Skin epidermis (tissue), 12 donors: ENCODE data around the gene DACH1.
"Not testable (repeated sequence)": the region's sequence is repeated elsewhere in the genome, so short reads cannot be mapped to it uniquely, and the experiment has no call there.

Source experiments
- H3K27ac ChIP-seq, 21 experiments: fragments of 200-600 bp; sonication (generic) in 11 of 21; one replicate each; pipeline ENCODE4 v1.5.0; 2020; ENCODE audit warnings: mild to moderate bottlenecking in 3 of 21, inconsistent platforms in 2 of 21, moderate library complexity in 2 of 21
- H3K4me3 ChIP-seq, 7 experiments: fragments of 200-600 bp; sonication (generic) in 2 of 7; one replicate each; pipeline ENCODE4 v1.5.0; 2020; ENCODE audit warnings: inconsistent platforms in 2 of 7, mild to moderate bottlenecking in 2 of 7, moderate library complexity in 1 of 7

The DACH1 gene

DNA sequence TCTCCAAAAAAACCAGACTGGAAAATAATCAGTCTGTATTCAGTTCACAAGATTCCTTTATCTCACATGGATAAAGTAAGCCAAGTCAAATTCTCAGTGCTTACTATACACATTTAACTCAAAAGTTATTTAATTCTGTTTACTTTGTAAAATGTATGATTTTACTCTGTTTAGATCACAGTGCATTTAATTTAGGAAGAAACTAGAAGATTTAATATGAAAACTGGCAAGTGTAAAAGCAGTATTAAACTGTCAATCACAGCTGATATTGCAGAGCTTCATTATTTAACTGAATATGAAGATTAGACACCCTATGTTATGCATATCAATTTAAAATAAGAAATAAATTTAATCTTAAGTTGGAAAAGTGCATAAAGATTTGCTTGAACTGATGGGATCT, 78.0 kb downstream of the DACH1 start:
- H3K27ac ChIP-seq: no peak overlapping the region
- H3K4me3 ChIP-seq: no peak overlapping the region

DNA sequence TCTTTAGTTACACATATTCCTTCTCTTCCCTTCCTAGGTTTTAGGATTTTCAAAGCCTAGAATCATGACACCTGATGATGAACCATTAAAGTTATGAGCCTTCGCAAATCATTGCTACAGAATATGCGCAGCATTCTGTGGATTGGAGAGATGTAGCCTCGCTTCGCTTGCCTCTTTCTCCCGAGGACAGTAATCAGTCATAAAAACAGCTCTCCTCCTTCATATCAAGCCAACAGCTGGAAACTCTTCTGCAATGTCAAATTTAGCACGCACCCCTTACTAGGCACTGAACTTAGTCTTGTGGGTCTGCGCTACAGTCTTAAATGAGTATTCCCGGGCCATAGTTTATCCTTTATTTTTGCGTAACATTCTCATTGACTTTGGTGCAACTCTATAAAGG, 79.6 kb downstream of the DACH1 start:
- no peak overlapping the region for H3K27ac ChIP-seq
- no peak overlapping the region for H3K4me3 ChIP-seq

DNA sequence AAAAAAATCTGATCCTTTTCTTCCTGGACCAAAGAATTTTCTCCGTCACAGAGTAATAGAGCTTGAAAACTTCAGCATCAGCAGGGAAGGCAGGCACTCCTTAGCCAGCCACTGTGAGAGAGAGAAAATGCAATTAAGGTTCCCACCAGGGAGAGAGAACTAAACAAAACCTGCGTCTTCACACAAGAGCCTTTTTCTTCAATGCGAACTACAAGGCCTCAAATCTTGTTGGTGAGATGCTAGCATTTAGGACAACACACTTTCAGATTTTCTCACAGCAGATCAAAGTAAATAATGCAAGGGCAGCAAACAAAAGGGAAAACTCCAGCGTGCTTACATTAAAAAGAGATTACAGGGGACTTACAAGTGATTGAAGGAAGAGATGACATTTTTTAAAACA, 80.1 kb downstream of the DACH1 start:
- H3K27ac ChIP-seq: no peak overlapping the region
- no peak overlapping the region for H3K4me3 ChIP-seq

DNA sequence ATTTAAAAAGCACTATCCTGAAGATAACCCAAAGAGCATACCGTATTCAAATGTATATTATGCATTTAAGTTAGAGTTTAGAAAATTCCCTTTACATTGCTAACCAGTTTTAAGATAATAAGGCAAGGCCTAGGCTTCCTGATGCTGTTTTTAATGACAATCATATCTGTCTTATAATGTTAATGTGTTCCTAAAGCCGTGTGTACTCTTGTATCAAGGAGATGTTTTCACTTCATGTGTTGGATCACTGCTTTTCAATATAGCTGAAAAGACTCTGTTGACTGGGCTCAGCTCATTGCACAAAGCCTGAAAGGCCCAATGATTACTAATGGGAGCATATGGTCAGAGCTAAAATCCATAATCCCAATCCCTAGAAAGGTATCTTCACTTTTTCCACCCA, 81.6 kb downstream of the DACH1 start:
- no peak overlapping the region for H3K27ac ChIP-seq
- no peak overlapping the region for H3K4me3 ChIP-seq

DNA sequence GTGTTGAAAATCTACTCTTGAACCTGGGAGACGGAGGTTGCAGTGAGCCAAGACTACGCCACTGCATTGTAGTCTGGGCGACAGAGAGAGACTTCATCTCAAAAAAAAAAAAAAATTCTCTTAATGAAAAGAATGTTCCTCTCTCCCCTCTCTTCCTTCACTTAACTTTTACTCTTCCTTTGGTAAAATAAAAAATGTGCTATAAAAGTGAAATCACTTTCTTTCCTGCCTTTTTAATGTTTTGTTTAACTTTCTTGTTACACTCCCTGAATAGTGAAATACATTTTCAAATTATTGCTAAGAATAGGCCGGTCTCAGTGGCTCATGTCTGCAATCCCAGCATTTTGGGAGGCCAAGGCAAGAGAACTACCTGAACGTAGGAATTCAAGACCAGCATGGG, 86.5 kb downstream of the DACH1 start:
- H3K4me3 ChIP-seq: no peak overlapping the region
- H3K27ac ChIP-seq: no peak overlapping the region

DNA sequence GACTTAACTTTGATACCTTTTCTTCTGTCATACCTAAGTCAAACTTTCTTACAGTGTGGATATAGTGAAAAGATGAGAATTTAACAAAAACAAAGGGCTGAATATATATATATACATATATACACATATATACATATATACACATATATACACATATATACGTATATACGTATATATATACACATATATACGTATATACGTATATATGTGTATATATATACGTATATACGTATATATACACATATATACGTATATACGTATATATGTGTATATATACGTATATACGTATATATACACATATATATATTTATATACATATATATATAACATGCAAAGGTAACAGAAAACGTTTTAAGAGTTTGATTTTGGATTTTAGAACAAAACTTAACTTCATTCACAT, 88.0 kb downstream of the DACH1 start:
- H3K4me3 ChIP-seq, H3K27ac ChIP-seq: not testable (repeated sequence)

DNA sequence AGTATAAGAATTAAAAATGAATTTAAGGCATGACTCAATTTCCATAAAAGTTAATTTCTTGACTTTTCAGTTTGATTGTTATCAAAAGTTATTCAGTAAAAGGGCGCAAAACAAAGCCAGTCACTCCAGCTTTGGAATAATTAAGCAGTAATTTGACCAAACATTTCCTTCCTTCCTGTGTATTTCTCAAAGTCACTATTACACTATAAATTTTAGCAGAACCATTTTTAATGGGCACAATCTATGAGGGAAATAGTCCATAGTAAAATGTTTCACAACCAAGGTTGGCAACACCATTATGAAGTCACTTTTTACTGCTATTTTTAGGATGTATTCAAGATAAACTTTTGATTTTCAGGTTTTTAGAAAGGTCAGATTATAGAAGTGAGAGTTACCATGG, 91.0 kb downstream of the DACH1 start:
- Histone ChIP-seq H3K27ac (no peak overlapping the region), H3K4me3 (no peak overlapping the region)

DNA sequence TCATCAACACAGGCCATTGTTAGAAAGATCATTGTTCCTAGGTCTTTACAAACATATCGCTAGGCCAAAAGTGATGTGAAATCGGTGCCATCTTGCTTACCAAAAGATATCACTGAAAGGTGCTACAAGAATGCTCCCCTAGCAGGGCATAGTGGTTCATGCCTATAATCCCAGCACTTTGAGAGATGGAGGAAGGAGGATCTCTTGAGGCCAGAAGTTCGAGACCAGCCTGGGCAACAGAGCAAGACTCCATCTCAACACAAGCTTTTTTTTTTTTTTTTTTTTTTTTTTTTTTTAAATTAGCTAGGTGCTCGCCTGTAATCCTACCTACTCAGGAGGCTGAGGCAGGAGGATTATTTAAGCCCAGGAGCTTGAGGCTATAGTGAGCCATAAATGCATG, 92.1 kb downstream of the DACH1 start:
- Histone ChIP-seq H3K4me3 (no peak overlapping the region), H3K27ac (no peak overlapping the region)

DNA sequence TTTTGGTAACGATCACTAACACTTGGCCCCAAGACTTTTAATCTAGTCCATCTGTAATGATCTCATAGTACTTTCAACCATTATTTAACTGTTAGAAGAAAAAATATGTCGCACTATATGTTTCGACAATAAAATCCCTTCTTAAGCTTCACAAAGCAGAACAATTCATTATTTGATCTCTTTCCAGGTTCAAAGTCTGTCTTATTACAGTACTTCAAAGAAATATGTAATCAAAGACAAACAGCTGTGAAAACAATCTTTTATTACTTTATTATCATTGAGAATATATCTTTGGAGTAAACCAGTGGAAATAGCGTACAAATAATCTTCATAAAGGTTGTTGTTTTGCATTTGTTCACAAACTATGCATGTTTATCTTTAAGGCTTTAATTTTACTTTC, 93.5 kb downstream of the DACH1 start:
- Histone ChIP-seq H3K27ac (no peak overlapping the region), H3K4me3 (no peak overlapping the region)

DNA sequence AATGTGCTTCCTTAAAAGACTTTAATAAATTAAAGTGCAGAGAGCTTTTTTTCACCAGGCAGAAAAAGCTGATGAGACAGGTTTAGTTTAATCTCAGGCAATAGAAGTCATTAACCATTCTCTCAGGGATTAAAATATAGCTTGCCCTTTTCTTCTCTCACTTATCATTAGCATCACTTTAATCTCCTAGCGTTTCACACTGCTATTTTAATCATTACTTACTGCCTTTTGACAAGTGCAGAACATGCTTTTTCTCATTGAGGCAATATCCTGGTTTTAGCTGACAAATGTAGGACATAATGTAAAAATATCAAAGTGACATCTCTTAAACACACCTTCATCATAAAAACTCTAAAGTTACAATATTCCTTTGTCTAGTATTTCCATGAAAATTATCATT, 94.6 kb downstream of the DACH1 start:
- Histone ChIP-seq H3K27ac (no peak overlapping the region), H3K4me3 (no peak overlapping the region)

DNA sequence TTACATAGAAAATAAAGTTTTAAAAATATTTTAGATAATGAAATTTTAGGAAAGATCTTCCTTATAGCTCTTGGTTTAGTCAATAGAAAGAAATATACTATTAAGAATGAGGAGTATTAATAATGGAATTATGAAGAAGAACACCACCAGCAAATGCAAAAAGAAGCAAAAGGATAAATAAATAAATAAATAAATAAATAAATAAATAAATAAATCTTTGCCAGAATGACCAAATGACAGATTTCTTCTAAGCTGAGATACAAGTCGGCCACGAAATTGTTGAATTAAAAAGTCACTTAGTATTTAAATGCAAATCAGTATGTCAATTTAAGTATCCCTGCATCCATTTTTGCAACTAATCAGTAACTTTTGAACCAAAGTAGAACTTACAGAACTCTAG, 95.9 kb downstream of the DACH1 start:
- Histone ChIP-seq H3K4me3 (no peak overlapping the region), H3K27ac (no peak overlapping the region)

DNA sequence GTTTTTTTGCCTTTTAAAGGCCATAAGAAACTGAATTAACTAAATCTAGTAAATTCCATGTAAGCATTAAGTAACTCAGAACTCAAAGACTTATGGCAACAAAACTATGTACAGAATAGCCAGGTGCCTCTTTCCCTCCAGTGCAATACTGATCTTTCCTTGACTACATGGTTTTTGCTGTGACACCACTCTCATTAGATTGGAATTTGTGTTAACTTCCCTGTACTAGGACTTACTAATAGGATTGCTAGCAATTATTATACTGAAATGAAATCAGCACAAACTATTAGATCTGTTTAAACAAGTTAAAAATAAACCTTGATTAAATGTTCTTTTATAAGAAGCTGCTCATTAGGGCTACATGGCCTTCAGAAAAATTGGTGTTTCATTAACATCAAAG, 96.3 kb downstream of the DACH1 start:
- Histone ChIP-seq H3K27ac (no peak overlapping the region), H3K4me3 (no peak overlapping the region)

DNA sequence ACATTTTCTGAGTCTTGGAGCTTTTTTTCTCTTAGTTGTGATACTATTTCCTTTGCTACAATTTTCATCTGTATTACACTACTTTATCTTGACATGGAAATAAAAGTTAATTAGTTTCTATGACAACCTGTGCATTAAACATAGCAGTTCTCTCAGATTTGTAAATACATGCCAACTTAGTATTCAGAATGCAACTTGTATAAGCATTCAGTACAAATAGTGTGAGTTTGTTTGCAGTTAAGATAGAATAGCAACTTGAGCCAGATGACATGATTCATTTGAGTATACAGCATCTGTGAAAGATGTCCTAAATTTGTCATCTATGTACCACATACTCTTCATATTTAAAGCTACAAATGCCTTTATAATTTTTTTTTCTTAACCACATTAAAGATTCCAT, 98.1 kb downstream of the DACH1 start:
- Histone ChIP-seq H3K27ac (no peak overlapping the region), H3K4me3 (no peak overlapping the region)

DNA sequence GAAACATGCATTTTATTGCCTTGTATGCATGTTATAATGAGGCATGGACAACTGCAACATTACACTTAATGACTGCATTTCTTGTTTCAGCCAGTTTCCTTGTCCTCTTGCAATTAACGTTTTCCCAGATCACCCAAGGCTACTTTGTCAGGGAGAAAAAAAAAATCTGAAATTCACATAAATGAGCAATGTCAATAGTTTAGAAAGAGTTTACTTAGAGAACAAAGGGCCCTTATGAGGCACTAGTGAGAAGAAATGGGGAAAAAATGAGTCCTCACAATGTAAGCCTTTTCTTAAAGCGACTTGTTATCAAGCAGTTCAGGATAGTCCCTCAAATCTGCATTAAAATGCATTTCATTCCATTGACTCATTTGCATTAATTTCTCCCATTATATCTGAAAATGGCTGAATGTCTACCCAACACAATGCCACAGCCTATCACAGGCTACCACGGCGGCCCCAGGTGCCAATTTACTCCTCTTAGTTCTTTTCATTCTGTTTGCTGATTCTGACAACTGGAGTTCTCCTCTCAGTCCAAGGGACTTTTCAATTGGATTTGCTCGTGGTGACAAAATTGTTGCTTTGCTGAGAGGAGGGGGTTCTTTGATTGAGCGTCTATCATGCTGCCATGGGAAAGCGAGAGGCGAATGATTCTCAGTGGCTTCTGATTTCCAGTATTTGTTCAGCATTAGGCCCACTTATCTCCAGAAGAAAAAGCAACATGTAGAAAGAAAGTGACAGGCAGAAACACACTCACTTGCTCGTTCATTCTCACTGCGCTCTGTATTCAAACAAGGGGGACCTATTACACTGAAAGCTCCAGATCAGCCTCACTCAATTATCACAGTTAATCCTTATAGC, 107.1 kb downstream of the DACH1 start:
- no peak overlapping the region for H3K27ac ChIP-seq
- H3K4me3 ChIP-seq: no peak overlapping the region

DNA sequence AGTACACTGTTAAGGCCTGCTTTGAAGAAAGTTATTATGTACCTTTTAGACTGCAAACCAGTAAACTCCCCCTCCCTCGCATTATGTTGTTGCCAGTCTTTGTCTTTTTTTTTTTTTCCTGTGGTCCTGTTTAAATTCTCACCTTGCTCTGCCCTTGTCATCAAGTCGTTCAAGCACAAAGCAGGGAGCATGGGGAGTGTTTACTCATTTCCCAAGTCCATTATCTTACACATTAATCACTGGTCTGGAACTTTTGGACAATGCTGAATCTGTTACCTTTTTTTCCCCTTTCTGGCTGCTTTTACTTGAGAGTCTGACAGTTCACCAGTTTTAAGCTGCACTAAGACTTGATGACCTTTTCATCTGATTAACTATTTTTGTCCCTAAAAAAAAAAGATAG, 108.2 kb downstream of the DACH1 start:
- Histone ChIP-seq H3K27ac (no peak overlapping the region), H3K4me3 (no peak overlapping the region)

DNA sequence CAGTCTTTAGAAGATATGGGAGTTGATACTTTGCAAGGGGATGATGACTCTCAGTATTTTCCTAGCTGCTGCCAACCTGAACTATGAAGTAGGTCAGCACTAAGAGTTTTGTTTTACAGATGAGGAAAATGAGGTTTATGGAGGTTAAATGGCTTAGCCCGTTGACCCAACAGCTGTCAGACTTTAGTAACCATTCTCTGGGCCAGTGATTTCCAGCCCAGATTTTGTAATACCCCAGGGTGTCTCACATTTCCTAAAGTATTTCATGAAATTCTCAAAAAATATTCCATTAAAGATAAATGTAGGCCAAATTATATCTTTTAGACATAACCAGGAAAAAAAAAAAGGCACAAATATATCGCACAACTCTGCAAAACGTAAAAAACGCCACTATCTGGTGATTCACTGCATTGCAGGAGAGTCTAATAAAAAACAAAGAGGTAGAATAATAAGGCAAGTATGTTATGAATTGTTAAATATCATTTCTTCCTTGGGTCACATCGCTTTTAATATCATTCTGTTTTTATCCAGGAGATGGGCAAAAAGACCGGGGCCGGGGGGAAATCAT, 112.5 kb downstream of the DACH1 start:
- Histone ChIP-seq H3K27ac (no peak overlapping the region), H3K4me3 (no peak overlapping the region)

DNA sequence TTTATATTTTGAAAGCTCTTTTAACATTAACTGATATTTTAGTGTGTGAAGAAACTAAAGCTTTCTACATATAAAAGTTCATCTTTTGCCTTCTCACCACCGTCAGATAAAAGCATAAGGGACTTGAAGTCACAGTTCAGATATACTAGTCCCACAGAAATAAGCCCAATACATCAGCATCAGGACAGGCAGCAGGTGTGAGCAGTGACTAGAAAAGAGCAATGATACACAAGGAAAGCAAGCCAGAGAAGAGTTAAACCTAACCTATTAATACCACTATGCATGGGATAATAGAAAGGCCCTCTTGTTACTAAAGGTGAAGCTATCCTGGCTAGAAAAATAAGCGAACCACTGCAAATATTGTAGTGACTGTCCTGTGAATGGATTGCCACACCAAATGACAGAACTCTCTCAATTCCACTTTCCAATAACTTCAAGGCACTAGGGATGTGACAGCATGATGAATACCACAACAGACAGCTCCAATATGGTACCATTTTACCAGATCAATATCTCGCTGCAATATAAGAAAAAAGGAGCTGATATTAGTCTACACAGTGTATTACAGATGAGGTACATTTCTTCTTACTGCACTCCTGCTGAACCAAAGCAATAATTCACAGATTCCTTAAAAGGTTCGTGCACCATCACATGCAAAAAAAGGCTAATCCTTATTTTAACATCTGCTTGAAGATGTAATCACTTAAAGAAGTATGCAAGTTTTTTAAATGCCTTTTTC, 114.1 kb downstream of the DACH1 start:
- H3K27ac ChIP-seq: no peak overlapping the region
- no peak overlapping the region for H3K4me3 ChIP-seq

DNA sequence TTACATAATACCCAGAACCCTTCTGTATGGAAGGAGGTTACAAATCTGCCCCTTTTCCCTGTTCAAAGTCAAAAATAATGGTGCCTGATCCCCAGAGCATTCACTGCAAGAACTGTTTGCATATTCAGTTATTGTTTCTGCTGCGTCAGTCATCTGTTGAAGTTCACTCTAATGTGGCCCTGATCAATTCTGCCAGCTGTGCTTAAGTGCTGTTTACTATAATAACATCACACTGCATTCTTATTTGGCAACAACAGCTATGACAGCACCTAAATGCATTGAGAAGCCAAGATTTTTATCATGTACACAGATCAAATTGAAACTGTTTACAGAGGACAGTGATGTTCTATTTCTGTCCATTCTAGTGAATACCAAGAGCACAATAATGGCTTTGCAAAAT, 115.9 kb downstream of the DACH1 start:
- Histone ChIP-seq H3K4me3 (no peak overlapping the region), H3K27ac (no peak overlapping the region)

DNA sequence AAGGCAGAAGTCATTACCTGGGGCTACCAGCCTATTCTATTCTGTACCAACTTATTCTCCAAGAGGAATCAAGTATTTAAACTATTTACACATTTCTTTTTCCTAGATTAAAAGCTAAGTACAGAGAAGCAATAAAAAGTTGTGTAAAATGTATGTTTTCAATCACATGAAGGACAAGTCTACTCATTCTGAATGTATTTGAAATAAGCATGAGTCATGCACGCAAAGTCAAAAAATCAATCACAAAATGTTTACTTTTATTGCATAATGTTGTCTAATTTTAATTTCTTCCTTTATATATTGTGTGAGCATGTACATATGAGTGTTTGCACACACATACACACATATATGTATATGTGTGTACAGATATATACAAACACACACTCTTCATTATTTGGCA, 136.7 kb downstream of the DACH1 start:
- no peak overlapping the region for H3K27ac ChIP-seq
- no peak overlapping the region for H3K4me3 ChIP-seq

DNA sequence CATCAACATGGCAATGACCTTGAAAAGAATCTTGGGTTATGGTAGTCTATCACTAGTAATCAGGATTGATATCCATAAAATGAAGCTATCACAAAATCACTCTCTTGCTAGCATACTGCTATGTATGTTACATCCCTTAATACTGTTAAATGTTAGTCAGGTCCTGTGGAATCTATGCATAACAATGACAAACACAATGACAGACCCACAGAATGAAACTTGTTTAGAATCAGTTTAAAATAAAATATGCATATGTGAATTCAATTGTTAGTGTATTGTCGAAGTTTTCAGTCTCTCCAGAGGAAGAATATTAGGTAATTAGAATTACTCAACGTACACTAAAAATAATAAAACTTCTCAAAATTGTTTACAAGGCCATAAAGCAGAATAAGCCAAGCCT, 137.6 kb downstream of the DACH1 start:
- no peak overlapping the region for H3K27ac ChIP-seq
- H3K4me3 ChIP-seq: no peak overlapping the region

DNA sequence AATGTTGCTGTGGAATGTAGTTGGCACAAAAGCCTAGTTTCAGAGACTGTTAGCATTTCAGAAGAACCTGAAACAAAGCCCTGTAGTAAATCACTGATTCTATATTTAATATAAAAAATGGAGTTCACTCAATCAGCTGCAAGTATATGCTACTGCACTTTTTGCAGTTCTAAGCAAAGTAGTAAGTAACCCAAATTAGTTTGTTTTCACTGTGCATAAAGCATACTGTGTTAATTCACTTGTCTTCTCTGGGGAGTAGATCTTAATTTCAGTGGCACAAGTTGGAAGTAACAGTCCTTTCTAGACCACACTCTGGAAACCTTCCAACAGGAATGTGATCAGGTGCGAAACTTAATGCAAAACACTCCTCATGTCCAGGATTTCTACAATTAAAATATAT, 139.3 kb downstream of the DACH1 start:
- Histone ChIP-seq H3K4me3 (no peak overlapping the region), H3K27ac (no peak overlapping the region)
